Middle frontal gyrus (tissue), 1 donor: ENCODE data around the gene RPL31.
A peak's percentile ranks its signal among the peaks of the same experiment; 100 is the strongest.

Experiments
- DNase-seq: peaks from one replicate; pipeline ENCODE4 v3.0.0-alpha.2; 2015; ENCODE audit warnings: low spot score; ENCODE audit errors: extremely low spot score

RPL31 gene

GRCh38 chr2:100974712-100975520, 27.2 kb upstream of the RPL31 start:
- DNase-seq: no peak

DNA sequence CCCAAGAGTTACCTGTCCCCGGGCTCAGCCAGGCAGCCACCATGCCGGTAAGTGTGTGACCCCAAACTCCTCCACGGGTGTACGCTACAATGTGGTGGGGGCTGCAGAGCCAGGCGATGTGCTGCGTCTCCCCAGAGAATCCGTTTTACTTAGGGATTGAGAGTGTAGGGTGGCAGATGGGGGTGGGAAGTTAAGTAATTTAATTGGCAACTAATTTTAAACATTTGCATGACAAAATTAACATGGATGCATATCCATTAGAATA, 26.6 kb upstream of the RPL31 start:
- DNase-seq: no peak

GRCh38 chr2:100976061-100976460, 26.0 kb upstream of the RPL31 start:
- no peak for DNase-seq

GRCh38 chr2:100976645-100977391, 25.3 kb upstream of the RPL31 start:
- DNase-seq: no peak

GRCh38 chr2:100977511-100977910, 24.6 kb upstream of the RPL31 start:
- no peak for DNase-seq

- DNase-seq: peak; percentile 23
Observed at GRCh38 chr2:100978582-100979191, 23.4 kb upstream of the RPL31 start.

DNA sequence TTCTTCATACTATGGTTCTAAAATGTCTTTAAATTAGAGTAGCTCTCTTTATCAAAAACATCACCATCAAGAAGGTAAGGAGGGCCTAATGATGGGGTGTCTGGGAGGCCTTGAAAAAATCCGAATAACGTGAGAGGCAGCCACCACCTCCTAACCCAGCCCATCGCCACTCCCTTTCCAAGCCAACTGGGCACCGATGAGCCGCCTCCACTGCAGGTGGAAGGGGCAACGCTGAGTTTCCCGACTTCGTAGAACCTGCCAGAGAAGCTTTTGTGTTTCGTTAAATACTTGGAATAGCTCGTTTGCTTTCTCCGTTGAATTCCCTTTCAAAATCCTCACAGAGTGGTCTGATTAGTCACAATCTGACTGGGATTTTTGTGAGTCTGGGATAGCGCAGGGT, 22.0 kb upstream of the RPL31 start:
- no peak for DNase-seq

GRCh38 chr2:100981011-100981410, 21.1 kb upstream of the RPL31 start:
- DNase-seq: no peak

DNA sequence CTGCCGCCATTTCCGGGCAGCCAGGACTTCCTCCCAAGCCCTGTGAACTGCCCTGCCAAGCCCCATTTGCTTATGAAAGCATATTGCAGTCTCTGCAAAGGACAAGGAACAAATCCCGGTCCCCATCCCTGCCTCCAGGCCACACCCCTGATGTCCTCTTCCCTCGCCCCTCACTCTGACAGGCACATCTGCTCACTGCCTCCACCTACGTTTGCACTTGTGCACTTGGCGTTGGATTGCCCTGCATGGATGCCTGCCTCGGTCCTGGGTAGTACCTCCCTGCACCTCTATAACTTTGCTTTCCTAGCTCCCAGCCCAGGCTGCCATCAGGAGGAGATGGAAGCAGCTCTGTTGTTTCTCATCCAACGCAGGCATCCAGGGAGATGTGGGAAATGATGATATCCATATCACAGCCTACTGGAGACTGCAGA, 19.6 kb upstream of the RPL31 start:
- no peak for DNase-seq

GRCh38 chr2:100983201-100983600, 18.9 kb upstream of the RPL31 start:
- no peak for DNase-seq

DNA sequence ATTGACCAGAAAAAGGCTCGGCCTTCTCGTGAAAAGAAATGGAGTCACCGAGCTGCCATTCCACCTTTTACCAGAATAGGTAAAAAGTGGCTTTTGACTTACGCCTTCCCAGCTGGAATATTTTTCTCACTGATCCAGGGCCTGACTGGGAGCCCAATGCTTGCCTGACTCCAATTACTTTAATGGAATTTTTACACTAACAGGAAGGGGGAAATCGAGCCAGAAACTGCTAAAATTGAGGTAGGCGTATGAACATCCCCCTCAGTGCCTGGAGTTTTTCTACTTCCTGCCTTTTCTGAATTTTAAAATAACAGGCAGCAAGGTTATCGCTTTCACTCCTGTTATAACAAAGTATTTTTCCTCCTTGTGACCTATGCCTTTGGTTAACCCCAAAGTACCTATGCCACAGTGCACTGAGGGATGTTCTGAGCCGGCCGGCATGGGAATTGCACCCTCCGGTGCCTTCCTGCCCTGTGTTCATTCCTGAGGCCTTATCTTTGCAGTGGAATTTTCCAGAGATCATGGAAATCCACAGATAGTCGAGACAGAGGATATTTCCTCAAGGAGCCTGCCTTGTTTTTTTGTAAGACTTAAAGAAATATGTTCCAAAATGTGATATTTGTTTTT, 18.3 kb upstream of the RPL31 start:
- peak; percentile 31 for DNase-seq

- DNase-seq: peak; percentile 20
Observed at GRCh38 chr2:100984892-100985307, 17.2 kb upstream of the RPL31 start.

DNA sequence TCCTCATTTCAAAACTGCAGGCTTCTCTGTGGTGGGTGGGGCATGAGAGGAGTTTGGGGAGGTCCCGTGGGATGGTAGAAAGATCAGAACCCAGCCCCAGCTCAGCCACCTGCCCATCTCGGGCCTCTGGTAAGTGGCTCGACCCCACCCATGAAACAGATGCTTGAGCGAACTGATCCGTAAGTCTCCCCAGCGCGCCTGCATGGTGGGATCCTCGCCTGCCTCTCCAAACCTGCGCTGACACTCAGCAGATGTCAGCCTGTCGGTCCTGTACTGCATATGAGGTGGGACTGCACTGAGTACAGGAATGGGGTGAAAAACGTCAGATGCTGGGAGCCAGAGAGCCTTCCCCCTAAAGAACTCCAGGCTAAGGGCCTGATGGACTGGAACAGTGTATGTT, 15.9 kb upstream of the RPL31 start:
- no peak for DNase-seq

DNA sequence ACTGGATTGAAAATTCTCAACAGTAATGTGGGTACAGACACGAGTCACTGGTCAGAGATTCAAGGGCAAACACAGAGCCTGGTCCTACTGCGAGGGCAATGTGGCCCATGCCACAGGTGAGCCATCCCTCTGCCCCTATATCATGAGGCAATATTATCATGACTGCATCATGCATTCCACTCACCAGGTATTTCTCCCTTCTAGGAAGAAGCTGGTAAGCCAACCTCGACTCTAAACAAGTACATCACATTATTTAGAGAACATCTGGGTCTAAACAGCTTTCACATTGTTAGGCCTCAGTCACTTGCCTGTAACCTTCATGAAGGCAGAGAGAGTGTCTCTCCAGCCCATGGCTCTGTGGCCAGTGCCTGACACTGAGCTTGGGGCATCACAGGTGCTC, 14.6 kb upstream of the RPL31 start:
- DNase-seq: no peak

DNA sequence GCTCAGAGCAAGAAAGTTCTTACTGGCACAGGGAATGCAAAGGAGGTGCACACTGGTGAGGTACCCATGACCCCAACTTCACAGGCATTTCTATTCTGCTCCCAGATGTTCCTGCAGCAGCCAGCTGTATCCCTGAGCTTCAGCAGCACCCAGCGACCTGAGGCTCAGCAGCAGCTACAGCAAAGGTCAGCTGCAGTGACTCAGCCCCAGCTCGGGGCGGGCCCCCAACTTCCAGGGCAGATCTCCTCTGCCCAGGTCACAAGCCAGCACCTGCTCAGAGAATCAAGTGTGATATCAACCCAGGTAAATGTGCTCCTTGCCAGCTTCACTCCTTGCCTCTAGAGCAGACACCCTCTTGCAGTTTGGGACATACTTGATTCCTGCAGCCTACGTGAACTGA, 14.1 kb upstream of the RPL31 start:
- no peak for DNase-seq

GRCh38 chr2:100988630-100989417, 13.3 kb upstream of the RPL31 start:
- no peak for DNase-seq

- DNase-seq: no peak
Observed at GRCh38 chr2:100989666-100990065, 12.4 kb upstream of the RPL31 start.

DNA sequence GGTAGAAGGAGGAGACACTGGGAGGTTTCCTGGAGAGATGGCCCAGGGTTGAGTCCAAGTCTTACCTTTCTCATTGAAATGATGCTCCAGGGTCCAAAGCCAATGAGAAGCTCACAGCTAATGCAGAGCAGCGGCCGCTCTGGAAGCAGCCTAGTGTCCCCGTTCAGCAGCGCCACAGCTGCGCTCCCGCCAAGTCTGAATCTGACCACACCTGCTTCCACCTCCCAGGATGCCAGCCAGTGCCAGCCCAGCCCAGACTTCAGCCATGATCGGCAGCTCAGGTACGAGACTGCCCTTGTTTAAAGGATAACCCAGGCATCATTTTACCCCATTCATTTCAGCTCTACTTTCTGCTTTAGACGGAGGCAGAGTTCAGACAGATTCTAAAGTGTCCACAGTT, 11.9 kb upstream of the RPL31 start:
- no peak for DNase-seq

GRCh38 chr2:100990650-100991403, 11.3 kb upstream of the RPL31 start:
- DNase-seq: no peak

DNA sequence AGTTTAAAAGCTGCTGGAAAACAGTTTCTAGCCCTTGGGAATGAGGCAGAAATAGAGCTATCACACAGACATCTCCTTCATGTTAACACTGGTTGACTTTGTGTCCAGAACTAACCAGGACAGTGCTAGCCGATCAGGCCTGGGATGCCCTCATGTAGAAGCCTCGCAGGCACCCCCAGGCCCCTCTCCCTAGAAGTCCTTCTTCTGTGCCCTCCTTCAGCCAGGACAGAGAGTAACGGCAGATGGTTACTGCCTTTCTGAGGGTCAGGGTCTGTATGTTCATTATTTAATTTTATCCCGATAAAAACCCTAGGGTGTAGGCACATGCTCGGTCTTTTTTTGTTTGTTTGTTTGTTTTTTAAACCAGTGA, 10.7 kb upstream of the RPL31 start:
- no peak for DNase-seq

GRCh38 chr2:100992262-100992661, 9.8 kb upstream of the RPL31 start:
- DNase-seq: no peak
